Natural killer cell (primary cell): Measurements from ENCODE around the gene VSIG10L. TPM values are rescaled to one million over a fixed set of nuclear protein-coding genes. Genes with fewer than 3 reads are reported as not detected.

ENCODE experiments used
- ATAC-seq, 3 donors: fragments of 150-1000 bp in 2 of 3; fragments of 200-7000 bp in 1 of 3; cut with Tn5 transposase; 1 replicate in 1 of 3; 2 replicates in 2 of 3; pipeline ENCODE4 v1.10.0; 2021; ENCODE audit warnings: mild to moderate bottlenecking in 2 of 3, moderate library complexity in 2 of 3
- DNase-seq, 2 donors: peaks; one replicate each; pipeline versions ENCODE4 v3.0.0 to v3.0.0-alpha.2; 2013 to 2021; ENCODE audit warnings: mixed read lengths in 1 of 2
- H3K27ac ChIP-seq: one replicate; pipeline ENCODE4 v1.5.1; 2013; ENCODE audit warnings: mild to moderate bottlenecking, low read length
- H3K27me3 ChIP-seq: one replicate; pipeline ENCODE4 v1.6.1; 2013; ENCODE audit warnings: low read length; ENCODE audit not compliant: control insufficient read depth, insufficient read depth
- H3K36me3 ChIP-seq: one replicate; pipeline ENCODE4 v1.6.1; 2013; ENCODE audit warnings: low read length; ENCODE audit not compliant: control insufficient read depth, insufficient read depth
- H3K4me1 ChIP-seq: one replicate; pipeline ENCODE4 v1.6.1; 2013; ENCODE audit warnings: low read length; ENCODE audit not compliant: control insufficient read depth, insufficient read depth
- H3K4me3 ChIP-seq: one replicate; pipeline ENCODE4 v1.5.1; 2013; ENCODE audit warnings: low read length
- H3K9me3 ChIP-seq: one replicate; pipeline ENCODE4 v1.6.1; 2013; ENCODE audit warnings: low read length; ENCODE audit not compliant: control insufficient read depth, insufficient read depth
- H3K27ac Mint-ChIP-seq, 2 donors: one replicate each; pipeline ENCODE4 v1.8.0; 2022; ENCODE audit warnings: mild to moderate bottlenecking in 2 of 2, mixed read lengths in 2 of 2, moderate library complexity in 1 of 2
- H3K27me3 Mint-ChIP-seq, 2 donors: one replicate each; pipeline ENCODE4 v1.8.0; 2022; ENCODE audit warnings: low read depth in 2 of 2, mixed read lengths in 2 of 2
- H3K36me3 Mint-ChIP-seq: one replicate; pipeline ENCODE4 v1.8.0; 2022; ENCODE audit warnings: mixed read lengths
- H3K4me1 Mint-ChIP-seq, 2 donors: one replicate each; pipeline ENCODE4 v1.8.0; 2022; ENCODE audit warnings: mixed read lengths in 2 of 2
- H3K4me3 Mint-ChIP-seq: one replicate; pipeline ENCODE4 v1.8.0; 2022; ENCODE audit warnings: mild to moderate bottlenecking, moderate library complexity, mixed read lengths
- H3K9me3 Mint-ChIP-seq, 2 donors: one replicate each; pipeline ENCODE4 v1.8.0; 2022; ENCODE audit warnings: mixed read lengths in 2 of 2
- WGBS: methylation state at CpG from one replicate; pipeline ENCODE4 v1.1.7; 2013; ENCODE audit warnings: missing lambda C conversion rate; ENCODE audit not compliant: insufficient coverage; 5-methylcytosine and 5-hydroxymethylcytosine counted together
- intact Hi-C: fragments of 100-400 bp; cut with micrococcal nuclease; formaldehyde crosslinking; loops from one replicate; pipeline ENCODE4 v1.14.2; 2022
- total RNA-seq, 4 donors: library from RNA; stranded (reverse); fragments of 120-200 nt in 1 of 4; gene quantifications; one replicate each; pipeline versions ENCODE4 v1.2.3 to v1.2.4, GENCODE V29; 2013 to 2022
- TF ChIP-seq, protein P1 (sequence below): fragments of 200-600 bp; IDR thresholded peaks from one replicate; pipeline ENCODE4 v1.8.0; 2022; ENCODE audit warnings: antibody characterized with exemption

Gene VSIG10L
- total RNA-seq, 3 donors from 2014 or later (not counting 1 experiment from before 2014, with no cell fraction given) = 0.52 to 0.68 TPM; not detected in 1

DNA sequence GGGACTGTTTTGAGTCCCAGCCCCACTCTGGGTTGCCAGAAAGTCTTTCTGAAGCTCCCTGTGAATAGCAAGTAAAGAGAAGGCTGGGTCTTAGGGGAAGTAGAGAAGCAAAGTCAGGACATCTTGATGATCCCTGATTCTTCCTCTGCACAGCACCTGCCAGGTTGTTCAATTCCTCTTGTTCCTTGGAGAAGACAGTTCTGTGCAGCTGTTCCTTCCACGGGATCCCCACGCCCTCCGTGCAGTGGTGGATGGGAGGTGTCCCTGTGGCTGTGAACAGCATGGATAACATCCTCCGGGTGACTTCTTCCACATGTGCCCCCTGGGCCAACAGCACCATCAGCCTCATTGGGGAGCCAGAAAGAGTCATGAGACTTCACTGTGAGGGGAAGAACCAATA is 59.6 kb downstream of the VSIG10L start:
- H3K4me1 Mint-ChIP-seq = no peaks in the 10 kb centered on the region
- 80% methylated on average over 4 of the region's 4 CpGs for WGBS
- H3K9me3 ChIP-seq = peaks cover 2% of the 10 kb centered on the region

More for the DNA sequence above, 59.6 kb downstream of the VSIG10L start:
- Histone ChIP-seq H3K4me1 (no peaks in the 10 kb centered on the region), H3K4me3 (no peak overlapping the region), H3K27ac (no peak overlapping the region), H3K36me3 (no peaks in the 10 kb centered on the region), H3K27me3 (no peaks in the 10 kb centered on the region)
- H3K36me3 Mint-ChIP-seq = no peaks in the 10 kb centered on the region
- H3K9me3 Mint-ChIP-seq = no peaks in the 10 kb centered on the region
- DNase-seq (no peak), ATAC-seq (no peak)
- H3K27ac Mint-ChIP-seq = no peak overlapping the region
- TF ChIP-seq, protein P1, sequence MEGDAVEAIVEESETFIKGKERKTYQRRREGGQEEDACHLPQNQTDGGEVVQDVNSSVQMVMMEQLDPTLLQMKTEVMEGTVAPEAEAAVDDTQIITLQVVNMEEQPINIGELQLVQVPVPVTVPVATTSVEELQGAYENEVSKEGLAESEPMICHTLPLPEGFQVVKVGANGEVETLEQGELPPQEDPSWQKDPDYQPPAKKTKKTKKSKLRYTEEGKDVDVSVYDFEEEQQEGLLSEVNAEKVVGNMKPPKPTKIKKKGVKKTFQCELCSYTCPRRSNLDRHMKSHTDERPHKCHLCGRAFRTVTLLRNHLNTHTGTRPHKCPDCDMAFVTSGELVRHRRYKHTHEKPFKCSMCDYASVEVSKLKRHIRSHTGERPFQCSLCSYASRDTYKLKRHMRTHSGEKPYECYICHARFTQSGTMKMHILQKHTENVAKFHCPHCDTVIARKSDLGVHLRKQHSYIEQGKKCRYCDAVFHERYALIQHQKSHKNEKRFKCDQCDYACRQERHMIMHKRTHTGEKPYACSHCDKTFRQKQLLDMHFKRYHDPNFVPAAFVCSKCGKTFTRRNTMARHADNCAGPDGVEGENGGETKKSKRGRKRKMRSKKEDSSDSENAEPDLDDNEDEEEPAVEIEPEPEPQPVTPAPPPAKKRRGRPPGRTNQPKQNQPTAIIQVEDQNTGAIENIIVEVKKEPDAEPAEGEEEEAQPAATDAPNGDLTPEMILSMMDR = no peak
- no peak overlapping the region for H3K4me3 Mint-ChIP-seq
- peaks cover 23 to 29% of the 10 kb centered on the region in 2 donors for H3K27me3 Mint-ChIP-seq
- intact Hi-C loops = no loop called here

Other genes starting within 250 kb of the VSIG10L start
- 1 to 10 TPM; 2.5 to 6.5 (median 3.8) TPM for gene CTU1, start 233.7 kb downstream of the VSIG10L start, total RNA-seq
- gene SIGLEC9, start 217.2 kb downstream of the VSIG10L start, total RNA-seq = 10 to 100 TPM; 13.0 to 15.3 (median 13.8) TPM
- gene SIGLEC7, start 199.8 kb downstream of the VSIG10L start, total RNA-seq = 10 to 100 TPM; 48.6 to 56.0 (median 49.5) TPM
- 1 to 10 TPM; 2.3 to 6.5 (median 6.0) TPM for gene CD33, start 117.1 kb downstream of the VSIG10L start, total RNA-seq
- gene SIGLECL1, start 91.1 kb downstream of the VSIG10L start, total RNA-seq = not detected
- not detected for gene IGLON5, start 30.5 kb downstream of the VSIG10L start, total RNA-seq
- gene ETFB, start 24.2 kb upstream of the VSIG10L start, total RNA-seq = 10 to 100 TPM; 44.9 to 60.1 (median 55.0) TPM
- gene CLDND2, start 26.9 kb upstream of the VSIG10L start, total RNA-seq = 10 to 100 TPM; 72.8 to 83.2 (median 75.3) TPM
- 1,000 to 10,000 TPM; 2,907 to 3,894 (median 3,151) TPM for gene NKG7, start 30.5 kb upstream of the VSIG10L start, total RNA-seq
- 10 to 100 TPM in 1 of 3 donors, 1 to 10 TPM in 2; 5.9 to 10.3 (median 8.5) TPM for gene LIM2, start 45.8 kb upstream of the VSIG10L start, total RNA-seq
- gene C19orf84, start 48.5 kb upstream of the VSIG10L start, total RNA-seq = 1 to 10 TPM; 1.4 to 3.6 (median 1.7) TPM
- gene SIGLEC10, start 75.5 kb upstream of the VSIG10L start, total RNA-seq = 10 to 100 TPM in 1 of 3 donors, 1 to 10 TPM in 2; 1.7 to 28.9 (median 6.6) TPM
- gene SIGLEC8, start 116.3 kb upstream of the VSIG10L start, total RNA-seq = not detected
- gene CEACAM18, start 136.4 kb upstream of the VSIG10L start, total RNA-seq = not detected
- gene SIGLEC12, start 159.7 kb upstream of the VSIG10L start, total RNA-seq = under 1 TPM in 2 of 3 donors, not detected in 1; 0.50 to 0.57 TPM
- gene SIGLEC6, start 189.5 kb upstream of the VSIG10L start, total RNA-seq = 1 to 10 TPM in 1 of 3 donors, under 1 TPM in 2; 0.25 to 2.4 (median 0.59) TPM
- gene ZNF175, start 229.1 kb upstream of the VSIG10L start, total RNA-seq = 1 to 10 TPM; 3.4 to 4.8 (median 4.0) TPM